ENCODE results near the gene NRG3.

DNA sequence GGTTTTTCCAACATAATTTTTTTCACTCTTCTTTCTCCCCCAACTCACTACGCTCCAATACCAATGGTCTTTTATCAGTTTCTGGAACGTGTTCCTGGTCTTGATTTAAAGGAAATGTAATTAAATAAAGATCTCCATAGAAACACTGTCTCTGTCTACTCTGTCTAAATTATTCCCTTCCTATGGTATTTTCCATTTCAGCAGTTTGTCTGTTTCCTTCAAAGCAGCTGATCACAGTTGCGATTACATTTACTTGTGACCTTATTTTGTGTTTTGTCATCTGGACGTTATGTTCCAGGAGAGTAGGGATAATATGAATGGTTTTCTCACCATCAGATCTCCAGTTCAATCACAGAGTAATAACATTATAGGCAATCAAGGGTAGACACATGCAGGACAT, 359.2 kb downstream of the NRG3 start:
- TF ChIP-seq KLF16 (tag by site-specific recombination; IDR thresholded peaks at IDR 0.05) (no peak), ZNF560 (tag by site-specific recombination; IDR thresholded peaks at IDR 0.05; ENCODE audit: borderline replicate concordance) (no peak), WT1 (tag by site-specific recombination; IDR thresholded peaks at IDR 0.05) (no peak), ZNF266 (tag by site-specific recombination; IDR thresholded peaks at IDR 0.05; ENCODE audit: low read depth) (no peak), ZNF274 (IDR thresholded peaks at IDR 0.05; ENCODE audit: low read length) (no peak), ZNF274 (tag by site-specific recombination; IDR thresholded peaks at IDR 0.05; ENCODE audit: borderline replicate concordance) (no peak), MEIS1 (CRISPR knock-in tag; IDR thresholded peaks at IDR 0.05; ENCODE audit: borderline replicate concordance) (no peak), TCF7L2 (IDR thresholded peaks at IDR 0.05; ENCODE audit: borderline replicate concordance, low read depth, low read length) (no peak), ZNF621 (tag by site-specific recombination; IDR thresholded peaks at IDR 0.05) (no peak)
- TF ChIP-seq, protein P1, sequence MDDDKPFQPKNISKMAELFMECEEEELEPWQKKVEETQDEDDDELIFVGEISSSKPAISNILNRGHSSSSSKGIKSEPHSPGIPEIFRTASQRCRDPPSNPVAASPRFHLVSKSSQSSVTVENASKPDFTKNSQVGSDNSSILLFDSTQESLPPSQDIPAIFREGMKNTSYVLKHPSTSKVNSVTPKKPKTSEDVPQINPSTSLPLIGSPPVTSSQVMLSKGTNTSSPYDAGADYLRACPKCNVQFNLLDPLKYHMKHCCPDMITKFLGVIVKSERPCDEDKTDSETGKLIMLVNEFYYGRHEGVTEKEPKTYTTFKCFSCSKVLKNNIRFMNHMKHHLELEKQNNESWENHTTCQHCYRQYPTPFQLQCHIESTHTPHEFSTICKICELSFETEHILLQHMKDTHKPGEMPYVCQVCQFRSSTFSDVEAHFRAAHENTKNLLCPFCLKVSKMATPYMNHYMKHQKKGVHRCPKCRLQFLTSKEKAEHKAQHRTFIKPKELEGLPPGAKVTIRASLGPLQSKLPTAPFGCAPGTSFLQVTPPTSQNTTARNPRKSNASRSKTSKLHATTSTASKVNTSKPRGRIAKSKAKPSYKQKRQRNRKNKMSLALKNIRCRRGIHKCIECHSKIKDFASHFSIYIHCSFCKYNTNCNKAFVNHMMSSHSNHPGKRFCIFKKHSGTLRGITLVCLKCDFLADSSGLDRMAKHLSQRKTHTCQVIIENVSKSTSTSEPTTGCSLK (tag by site-specific recombination; IDR thresholded peaks at IDR 0.05), result no peak
- TF ChIP-seq, protein P2, sequence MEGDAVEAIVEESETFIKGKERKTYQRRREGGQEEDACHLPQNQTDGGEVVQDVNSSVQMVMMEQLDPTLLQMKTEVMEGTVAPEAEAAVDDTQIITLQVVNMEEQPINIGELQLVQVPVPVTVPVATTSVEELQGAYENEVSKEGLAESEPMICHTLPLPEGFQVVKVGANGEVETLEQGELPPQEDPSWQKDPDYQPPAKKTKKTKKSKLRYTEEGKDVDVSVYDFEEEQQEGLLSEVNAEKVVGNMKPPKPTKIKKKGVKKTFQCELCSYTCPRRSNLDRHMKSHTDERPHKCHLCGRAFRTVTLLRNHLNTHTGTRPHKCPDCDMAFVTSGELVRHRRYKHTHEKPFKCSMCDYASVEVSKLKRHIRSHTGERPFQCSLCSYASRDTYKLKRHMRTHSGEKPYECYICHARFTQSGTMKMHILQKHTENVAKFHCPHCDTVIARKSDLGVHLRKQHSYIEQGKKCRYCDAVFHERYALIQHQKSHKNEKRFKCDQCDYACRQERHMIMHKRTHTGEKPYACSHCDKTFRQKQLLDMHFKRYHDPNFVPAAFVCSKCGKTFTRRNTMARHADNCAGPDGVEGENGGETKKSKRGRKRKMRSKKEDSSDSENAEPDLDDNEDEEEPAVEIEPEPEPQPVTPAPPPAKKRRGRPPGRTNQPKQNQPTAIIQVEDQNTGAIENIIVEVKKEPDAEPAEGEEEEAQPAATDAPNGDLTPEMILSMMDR (tag by site-specific recombination; IDR thresholded peaks at IDR 0.05), result no peak
- TF ChIP-seq, protein P3, sequence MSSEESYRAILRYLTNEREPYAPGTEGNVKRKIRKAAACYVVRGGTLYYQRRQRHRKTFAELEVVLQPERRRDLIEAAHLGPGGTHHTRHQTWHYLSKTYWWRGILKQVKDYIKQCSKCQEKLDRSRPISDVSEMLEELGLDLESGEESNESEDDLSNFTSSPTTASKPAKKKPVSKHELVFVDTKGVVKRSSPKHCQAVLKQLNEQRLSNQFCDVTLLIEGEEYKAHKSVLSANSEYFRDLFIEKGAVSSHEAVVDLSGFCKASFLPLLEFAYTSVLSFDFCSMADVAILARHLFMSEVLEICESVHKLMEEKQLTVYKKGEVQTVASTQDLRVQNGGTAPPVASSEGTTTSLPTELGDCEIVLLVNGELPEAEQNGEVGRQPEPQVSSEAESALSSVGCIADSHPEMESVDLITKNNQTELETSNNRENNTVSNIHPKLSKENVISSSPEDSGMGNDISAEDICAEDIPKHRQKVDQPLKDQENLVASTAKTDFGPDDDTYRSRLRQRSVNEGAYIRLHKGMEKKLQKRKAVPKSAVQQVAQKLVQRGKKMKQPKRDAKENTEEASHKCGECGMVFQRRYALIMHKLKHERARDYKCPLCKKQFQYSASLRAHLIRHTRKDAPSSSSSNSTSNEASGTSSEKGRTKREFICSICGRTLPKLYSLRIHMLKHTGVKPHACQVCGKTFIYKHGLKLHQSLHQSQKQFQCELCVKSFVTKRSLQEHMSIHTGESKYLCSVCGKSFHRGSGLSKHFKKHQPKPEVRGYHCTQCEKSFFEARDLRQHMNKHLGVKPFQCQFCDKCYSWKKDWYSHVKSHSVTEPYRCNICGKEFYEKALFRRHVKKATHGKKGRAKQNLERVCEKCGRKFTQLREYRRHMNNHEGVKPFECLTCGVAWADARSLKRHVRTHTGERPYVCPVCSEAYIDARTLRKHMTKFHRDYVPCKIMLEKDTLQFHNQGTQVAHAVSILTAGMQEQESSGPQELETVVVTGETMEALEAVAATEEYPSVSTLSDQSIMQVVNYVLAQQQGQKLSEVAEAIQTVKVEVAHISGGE (tag by site-specific recombination; conservative IDR thresholded peaks at IDR 0.05; ENCODE audit: low read depth), result no peak

Measured in HEK293 (cell line).